HPDE6-E6E7 (cell line): ENCODE measurements around the gene NOL4.
"Not testable (repeated sequence)": the region's sequence is repeated elsewhere in the genome, so short reads cannot be mapped to it uniquely, and the experiment has no call there.

Experiments
- DNase-seq: peaks from one replicate; pipeline ENCODE4 v3.0.0; 2011; ENCODE audit warnings: missing footprints; ENCODE audit errors: extremely low spot score

NOL4 gene, protein sequence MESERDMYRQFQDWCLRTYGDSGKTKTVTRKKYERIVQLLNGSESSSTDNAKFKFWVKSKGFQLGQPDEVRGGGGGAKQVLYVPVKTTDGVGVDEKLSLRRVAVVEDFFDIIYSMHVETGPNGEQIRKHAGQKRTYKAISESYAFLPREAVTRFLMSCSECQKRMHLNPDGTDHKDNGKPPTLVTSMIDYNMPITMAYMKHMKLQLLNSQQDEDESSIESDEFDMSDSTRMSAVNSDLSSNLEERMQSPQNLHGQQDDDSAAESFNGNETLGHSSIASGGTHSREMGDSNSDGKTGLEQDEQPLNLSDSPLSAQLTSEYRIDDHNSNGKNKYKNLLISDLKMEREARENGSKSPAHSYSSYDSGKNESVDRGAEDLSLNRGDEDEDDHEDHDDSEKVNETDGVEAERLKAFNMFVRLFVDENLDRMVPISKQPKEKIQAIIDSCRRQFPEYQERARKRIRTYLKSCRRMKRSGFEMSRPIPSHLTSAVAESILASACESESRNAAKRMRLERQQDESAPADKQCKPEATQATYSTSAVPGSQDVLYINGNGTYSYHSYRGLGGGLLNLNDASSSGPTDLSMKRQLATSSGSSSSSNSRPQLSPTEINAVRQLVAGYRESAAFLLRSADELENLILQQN

DNA sequence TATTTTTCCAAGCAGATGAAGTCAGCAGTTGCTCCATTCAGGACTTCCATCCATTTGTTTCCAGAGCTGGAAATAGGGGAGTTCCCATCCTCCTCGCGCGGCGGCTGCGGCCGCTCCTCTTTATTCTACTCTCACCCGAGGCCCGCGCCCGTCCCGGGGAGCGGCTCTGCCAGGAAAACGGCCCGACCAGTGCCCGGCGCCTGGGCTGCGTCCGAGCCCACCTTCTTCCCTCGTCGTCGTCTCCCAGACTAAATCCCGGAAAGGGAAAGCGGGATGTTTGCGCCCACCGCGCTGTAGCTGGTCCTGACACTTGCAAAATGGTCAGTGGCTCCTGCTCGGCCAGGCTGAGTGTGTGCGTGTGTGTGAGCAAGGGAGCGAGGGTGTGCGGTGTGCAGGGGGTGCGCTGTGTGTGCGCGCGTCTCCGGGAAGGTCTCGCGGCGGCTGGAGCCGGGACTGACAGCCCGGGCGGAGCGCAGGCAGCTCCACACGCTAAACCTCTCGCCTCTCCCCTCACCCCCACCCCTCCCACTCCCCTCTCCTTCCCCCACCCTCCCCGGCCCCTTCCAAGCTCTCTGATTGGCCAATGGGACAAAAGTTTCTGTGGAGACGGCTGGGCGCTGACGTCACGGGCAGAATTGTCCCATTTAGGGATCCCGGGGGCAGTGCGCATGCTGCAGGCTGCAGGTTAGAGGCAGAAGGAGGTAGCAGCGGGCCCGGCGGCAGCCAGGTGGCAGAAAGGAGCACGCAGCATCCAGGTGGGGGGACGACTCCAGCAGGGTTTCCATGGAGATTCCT is at the start of gene NOL4:
TSS of gene NOL4 (minus strand) at position 491 of the 795 bp plus-strand sequence. CDS start 1,660 bp downstream, outside the sequence.
- peak; percentile 31 for DNase-seq

DNA sequence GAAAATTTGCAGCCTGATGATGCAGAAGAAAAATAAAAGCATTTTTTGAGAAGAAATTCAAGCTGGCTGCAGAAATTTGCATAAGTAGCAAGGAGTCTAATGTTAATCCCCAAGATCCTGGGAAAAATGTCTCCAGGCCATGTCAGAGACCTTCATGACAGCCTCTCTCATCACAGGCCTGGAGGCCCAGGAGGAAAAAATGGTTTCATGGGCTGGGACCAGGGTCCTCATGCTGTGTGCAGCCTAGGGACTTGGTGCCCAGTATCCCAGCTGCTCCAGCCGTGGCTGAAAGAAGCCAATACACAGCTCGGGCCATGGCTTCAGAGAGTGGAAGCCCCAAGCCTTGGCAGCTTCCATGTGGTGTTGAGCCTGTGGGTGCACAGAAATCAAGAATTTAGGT is 41.3 kb upstream of the NOL4 start:
- DNase-seq: not testable (repeated sequence)

DNA sequence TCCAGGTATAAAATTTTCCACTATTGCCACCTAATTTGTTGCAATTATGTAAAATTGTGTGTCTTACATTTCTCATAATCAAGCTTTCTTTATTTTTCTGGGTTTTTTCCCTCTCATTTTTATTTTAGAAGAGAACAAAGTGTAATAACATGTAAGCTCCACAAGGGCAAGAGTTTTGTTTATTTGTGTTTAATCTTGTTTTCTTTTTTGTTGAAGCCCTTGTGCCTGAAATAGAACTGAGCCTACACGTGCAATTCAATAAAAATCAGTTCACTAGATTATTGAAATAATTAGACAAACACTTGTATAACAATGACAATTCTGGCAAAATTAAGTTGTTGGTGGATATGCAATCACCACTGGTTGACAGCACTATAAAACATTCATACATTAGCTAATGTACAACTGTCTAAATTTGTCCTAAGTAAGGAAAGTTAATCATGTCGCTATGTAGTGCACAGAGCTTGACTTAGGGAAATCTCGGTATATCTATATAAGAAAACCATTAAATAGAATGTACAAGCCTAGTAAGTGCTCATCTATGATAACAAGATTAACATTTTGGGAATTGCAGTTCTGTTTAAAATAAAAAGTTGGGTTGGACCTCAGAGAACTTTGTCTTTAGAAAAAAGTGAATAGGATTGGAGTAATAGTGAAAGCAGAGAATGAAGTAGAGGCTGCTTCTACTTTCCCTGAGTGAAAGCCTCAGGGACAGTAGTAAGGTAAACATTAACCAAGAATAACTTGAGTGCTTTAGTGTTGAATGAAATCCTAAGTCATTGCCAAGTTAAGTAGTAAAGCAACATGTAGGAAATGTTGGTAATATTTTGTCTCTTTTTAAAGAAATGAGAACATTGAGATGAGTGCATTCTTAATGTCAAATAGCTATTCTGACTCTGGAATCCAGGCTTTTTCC is 37.4 kb upstream of the NOL4 start:
- DNase-seq: no peak

DNA sequence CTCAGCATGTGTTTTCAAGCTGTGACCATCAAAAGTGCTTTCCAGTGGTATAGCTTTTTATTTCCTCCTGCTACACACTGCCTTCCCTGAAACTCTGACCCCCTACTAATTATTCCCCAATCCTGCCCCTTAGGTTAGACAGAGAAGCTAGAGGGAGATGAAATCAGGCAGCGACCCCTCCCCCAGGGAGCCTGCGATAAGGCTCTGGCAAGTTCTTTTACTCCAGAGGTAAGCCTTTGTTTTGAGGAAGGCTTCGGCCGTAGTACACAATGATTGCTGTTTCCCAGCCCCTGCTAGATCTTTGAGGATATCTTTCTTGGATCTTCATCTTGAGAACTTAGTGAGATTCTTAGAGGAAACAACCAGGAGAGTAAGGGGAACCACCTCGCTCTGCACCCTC is 33.5 kb upstream of the NOL4 start:
- DNase-seq: no peak

DNA sequence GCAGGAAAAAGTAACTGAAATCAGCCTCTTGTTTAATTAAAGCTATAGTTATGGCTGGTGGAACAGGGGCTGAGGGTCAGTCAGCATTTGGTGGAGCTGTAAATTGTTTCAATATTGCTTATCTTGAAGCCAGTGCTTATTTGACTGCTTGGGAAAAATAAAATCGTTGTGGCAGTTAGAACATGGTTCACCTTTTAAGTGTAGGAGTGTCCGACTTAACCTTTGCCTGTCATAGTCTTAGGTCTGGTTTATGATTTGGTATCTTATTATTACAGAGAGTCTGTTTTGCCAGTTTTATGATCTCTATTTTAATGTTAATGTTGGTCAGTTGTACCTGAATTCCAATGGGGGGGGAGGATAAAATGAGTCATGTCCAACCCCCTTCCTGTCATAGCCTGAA is 27.2 kb upstream of the NOL4 start:
- no peak for DNase-seq

DNA sequence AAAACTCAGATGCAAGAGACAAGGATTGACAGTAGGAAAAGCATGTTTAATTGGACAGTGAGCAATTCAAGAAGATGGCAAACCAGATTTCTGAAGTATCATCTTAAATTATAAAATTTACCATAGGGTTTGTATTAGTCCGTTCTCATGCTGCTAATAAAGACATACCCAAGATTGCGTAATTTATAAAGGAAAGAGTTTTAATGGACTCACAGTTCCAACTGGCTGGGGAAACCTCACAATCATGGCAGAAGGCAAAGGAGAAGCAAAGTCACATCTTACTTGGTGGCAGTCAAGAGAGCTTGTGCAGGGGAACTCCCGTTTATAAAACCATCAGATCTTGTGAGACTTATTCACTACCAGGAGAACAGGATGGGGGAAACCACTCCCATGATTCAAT is 24.0 kb upstream of the NOL4 start:
- no peak for DNase-seq

DNA sequence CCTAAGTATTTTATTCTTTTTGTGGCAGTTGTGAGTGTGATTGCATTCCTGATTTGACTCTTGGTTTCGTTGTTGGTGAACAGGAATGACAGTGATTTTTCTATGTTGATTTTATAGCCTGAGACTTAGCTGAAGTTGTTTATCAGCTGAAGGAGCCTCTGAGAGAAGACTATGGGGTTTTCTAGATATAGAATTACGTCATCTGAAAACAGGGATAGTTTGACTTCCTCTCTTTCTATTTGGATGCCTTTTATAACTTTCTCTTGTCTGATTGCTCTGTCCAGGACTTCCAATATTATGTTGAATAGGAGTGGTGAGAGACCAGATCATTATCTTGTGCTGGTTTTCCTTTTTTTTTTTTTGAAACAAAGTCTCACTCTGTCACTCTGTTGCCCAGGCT is 18.0 kb upstream of the NOL4 start:
- no peak for DNase-seq

DNA sequence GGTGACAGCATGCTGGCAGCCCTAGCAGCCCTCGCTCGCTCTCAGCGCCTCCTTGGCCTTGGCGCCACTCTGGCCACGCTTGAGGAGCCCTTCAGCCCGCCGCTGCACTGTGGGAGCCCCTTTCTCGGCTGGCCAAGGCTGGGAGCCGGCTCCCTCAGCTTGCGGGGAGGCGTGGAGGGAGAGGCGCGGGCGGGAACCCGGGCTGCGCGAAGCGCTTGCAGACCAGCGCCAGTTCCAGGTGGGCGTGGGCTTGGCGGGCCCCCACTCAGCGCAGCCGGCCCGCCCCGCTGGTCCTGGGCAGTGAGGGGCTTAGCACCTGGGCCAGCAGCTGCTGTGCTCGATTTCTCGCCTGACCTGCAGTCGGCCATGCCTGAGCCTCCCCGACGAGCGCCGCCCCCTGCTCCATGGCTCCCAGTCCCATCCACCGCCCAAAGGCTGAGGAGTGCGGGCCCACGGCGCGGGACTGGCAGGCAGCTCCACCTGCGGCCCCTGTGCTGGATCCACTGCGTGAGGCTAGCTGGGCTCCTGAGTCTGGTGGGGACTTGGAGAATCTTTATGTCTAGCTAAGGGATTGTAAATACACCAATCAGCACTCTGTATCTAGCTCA is 9.2 kb upstream of the NOL4 start:
- DNase-seq: not testable (repeated sequence)

DNA sequence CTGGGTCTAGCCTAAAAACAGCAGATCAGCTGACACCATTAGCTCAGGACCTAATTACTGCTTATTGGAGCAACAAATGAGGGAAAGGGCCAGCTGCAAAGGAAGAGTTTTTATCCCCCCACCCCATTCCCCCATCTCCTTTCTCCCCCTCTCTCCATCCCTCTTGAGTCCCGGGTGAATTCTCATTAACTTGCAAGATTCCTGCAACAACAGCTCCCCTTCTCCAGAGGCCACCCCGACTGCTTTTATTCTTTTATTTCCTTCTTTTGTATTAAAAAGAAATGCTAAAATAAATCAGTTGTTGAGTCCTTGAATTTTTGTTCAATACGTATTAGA is 473 bp upstream of the NOL4 start:
- no peak for DNase-seq

DNA sequence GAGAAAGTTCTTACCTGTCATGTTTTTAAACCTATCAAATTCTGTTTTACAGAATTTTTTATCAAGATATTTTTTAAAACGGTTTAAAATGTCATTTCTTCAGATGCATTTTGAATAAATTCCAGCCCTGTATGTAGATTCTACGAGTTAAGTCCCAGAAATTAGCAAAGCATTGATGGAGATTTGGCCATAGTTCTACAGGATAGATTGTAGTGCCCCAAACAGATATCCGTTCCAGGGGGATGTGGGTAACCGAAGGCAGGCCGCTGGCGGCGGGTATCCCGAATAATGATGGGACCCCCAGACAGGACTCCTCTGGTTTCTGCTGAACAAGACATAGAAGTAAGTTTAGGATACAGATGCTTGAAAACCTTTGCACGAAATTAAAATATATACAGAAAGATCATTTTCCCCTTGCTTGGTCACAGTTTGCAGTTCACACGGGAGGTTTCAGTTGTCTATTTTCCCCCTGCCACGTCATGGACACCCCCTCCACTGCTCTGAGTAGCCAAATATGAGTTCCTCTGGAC is 755 bp downstream of the NOL4 start:
- DNase-seq: no peak

DNA sequence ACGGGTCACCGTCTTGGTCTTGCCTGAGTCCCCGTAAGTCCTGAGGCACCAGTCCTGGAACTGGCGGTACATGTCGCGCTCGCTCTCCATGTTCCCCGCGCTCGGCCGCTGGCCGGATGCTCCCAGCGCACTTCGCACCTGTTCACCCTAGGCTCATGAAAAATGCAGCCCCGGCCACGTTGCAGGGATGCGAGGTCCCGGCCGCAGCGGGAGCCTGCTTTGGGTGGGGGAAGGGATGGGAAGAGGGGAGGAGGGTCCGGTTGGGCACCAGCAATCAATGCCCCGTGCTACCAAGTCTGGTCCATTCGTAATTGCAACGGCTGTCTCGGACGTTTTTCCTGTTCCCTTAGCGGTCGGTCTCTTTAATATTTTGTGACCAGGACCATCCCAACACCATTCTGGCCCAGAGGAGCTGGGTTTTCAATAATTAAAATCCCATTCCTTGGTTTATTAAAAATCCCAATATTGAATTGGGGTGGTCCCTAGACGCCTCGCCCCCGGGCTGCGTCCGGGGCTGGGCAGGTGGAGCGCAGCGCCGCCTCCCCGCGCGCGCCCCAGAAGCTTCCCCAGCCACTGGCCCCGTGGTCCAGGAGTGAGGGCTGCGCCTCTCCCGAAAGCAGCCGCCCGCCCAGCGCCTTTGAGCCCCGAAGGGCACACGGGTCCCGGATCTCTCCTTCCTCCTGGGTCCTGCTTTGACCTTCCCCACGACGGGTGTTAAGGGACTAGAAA is 1.4 kb downstream of the NOL4 start:
- no peak for DNase-seq

DNA sequence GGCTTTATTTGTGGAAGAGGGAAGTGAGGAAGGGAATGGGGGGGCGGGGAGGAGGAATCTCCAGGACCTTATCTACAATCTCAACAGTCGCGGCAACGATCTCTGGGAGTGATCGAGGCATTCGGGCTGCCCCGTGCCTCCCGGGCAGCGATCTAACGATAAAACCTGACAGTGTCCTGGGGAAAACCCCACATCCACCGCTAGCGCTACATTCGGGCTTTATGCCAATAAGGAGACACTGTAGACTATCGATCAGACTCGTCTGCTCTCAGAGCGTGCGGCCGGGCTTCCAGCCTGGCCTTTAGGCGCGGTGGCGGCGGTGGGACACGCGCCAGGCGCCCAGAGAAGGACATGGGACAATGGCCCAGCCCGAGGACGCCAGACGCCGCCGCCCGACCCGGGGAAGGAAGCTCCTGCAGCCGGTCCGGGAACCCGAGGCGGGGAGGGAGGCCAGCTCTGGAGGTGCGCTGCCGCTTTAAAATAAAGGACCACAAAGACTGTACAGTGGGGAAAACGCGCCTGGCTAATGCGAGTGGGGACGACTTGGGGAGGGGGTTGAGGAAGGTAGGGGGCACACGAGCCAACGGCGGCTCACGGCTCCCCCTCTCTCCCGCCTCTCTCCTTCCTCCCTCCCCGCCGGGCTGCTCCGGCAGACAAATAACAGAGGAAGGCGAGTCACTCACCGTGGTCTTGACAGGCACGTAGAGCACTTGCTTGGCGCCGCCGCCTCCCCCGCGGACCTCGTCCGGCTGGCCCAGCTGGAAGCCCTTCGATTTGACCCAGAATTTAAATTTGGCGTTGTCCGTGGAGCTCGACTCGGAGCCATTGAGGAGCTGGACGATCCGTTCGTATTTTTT is 2.2 kb downstream of the NOL4 start:
- DNase-seq: no peak

DNA sequence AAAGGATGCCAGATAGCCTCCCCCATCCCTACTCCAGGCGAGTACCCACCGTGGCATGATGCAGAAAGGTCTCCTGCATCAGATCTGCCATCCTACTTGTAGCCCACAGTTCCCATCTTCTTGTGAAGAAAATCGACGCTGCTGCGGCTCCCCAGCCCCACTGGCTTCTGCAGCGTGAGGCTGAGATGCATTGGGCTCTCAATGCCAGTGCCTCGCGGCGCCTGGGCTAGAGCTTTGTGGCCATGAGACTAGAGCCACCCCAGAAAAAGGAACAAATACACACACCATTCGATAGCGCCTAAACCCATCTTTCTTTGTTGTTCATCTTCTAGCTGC is 2.8 kb downstream of the NOL4 start:
- no peak for DNase-seq

DNA sequence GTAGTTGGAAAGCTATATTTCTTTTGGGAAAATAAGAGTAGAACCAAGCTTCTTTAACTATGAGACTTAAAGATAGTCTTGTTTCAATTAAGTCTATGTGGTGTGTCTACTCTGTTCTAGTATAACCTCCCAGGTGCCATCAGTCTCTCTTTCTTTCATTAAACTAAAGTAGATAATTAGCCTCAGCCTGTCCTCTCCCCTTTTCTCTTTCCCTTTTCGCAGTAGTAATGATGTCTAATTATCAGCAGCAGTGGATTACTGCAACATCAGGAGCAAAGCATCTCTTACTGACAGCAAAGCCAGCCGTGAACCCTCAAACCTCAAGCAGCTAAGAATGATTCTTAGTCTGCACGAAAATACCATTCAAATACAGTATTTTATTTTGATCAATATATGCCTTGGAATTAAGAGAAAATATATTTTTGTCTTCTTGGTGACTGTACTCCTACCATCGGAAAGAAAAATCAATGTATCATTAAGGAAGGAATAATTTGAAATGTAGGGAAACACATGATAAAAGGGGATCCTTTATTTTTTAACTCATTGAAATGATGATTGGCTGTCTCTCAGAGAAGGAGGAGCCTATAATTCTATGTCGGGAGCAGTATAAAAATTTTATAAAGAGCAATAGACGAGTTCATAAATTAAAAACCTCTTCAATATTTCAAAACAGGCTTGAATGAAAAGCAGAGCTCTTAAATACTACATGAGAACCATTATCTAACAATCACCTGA is 4.5 kb downstream of the NOL4 start:
- no peak for DNase-seq

DNA sequence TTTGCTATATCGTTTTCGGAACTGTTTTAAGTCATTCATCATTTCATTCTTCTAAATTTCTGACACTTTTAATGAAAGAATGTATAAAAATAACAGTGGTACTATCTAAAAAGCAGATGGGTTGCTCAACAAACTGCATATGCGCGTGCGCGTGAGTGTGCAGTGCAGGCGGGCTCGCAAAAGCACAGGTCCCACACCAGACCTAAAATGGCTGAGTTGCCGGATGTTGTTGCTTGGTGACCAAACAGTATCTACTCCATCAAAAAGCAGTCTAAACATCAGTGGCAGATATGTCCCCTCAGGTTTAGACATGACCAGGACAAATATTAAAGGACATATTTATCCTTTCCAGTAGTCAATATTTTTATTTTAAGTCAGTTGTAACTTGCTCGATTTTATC is 5.1 kb downstream of the NOL4 start:
- DNase-seq: no peak

DNA sequence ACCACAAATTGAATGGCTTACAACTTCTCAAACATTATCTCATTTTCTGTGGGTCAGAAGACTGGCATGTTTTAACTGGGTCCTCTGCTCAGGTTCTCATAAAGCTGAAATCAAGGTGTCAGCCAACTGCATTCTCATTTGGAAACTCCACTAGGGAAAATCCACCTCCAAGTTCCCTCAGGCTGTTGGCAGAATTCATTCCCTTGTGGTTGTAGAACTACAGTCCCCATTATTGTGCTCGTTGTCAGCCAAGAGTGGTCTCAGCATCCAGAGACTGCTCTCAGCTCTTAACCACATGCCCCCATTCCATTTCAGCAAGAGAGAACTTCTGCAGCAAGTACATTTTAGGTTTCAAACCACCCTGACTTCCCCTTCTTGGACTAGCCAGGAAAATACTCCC is 12.2 kb downstream of the NOL4 start:
- DNase-seq: no peak

DNA sequence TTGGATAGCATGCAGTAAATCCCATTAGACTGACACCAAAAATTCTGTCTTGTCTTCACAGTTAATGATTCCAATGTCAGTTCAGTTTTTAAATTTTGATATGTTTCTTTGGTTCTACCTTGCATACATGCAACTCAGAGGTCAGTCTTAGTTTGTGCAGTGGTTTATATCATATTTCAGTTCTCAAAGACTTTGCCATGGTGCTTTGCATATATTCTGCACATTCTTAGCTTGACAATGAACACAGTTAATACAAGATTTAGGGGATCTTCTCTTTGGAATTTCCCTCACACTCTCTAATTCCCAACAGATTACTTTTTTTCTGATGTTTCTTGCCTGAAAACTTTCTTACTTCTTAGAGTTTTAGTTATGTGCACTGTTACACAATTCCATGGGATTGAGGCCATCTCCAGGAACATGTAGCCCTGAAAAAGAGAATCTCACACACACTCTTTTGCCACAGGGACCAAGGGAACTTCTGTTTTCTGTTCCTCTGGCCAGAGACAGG is 17.3 kb downstream of the NOL4 start:
- DNase-seq: no peak

DNA sequence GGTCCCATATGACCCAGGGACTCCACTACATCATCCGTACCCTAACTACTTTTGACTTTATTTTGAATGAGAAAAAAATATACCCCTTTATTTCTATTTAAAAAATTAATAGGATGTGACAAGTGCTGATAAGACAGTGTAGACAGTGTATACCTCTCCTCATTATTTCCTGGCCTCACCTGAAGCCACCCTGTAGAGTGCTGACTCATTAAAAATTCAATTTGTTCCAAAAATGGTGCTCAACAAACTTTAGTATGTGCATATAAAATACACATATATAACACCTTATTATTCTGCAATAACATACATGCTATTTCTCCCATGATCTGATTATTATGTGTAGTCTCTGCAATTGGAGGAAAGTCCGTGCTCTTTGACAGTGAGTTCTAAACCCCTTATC is 20.8 kb downstream of the NOL4 start:
- no peak for DNase-seq

DNA sequence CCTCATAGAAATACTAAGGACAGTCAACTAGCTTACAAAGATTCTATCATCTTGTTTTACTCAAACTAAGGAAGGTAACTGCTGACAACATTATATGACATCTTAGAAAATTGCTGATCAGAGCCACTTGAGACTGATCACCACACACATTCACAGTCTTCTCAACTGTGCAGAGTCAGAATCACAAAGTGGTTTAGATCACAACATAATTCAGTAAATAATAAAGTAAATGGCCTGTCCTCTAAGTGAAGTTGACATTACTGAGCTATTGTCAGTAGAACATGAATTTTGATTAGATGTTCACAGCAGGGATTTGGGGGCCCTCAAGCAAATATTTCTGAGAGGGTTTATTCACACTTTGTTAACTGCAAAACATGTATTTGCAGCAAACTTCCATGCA is 28.5 kb downstream of the NOL4 start:
- DNase-seq: no peak
